Thyroid gland (tissue), 4 donors: ENCODE measurements around the gene SLC12A5. TPM values are rescaled to one million over a fixed set of nuclear protein-coding genes. Genes with fewer than 3 reads are reported as not detected.

Source experiments
- DNase-seq, 2 donors: peaks; one replicate each; pipeline ENCODE4 v3.0.0-alpha.2; 2019
- H3K27ac ChIP-seq, 3 donors: fragments of 200-600 bp; sonication (generic); 1 replicate in 2 of 3; 2 replicates in 1 of 3; pipeline ENCODE4 v1.5.1; 2016 to 2019; ENCODE audit warnings: mild to moderate bottlenecking in 1 of 3, moderate library complexity in 1 of 3
- H3K27me3 ChIP-seq: fragments of 200-600 bp; sonication (generic); one replicate; pipeline ENCODE4 v1.5.1; 2019
- H3K36me3 ChIP-seq, 2 donors: fragments of 200-600 bp; sonication (generic); one replicate each; pipeline ENCODE4 v1.5.1; 2016 to 2019
- H3K4me1 ChIP-seq, 2 donors: fragments of 200-600 bp; sonication (generic); one replicate each; pipeline ENCODE4 v1.5.1; 2017 to 2019
- H3K4me3 ChIP-seq, 3 donors: fragments of 200-600 bp; sonication (generic); replicated peaks in 1 of 3; 1 replicate in 2 of 3; 2 replicates in 1 of 3; pipeline ENCODE4 v1.5.1; 2016; ENCODE audit warnings: mild to moderate bottlenecking in 1 of 3
- H3K9me3 ChIP-seq: fragments of 200-600 bp; sonication (generic); one replicate; pipeline ENCODE4 v1.5.1; 2017
- CTCF ChIP-seq, 6 experiments: fragments of 200-600 bp in 3 of 6; fragments of 450-650 bp in 3 of 6; sonication (generic) in 3 of 6; IDR thresholded peaks; one replicate each; pipeline ENCODE4 v1.5.1; 2016 to 2019; ENCODE audit warnings: antibody characterized with exemption in 6 of 6, mild to moderate bottlenecking in 2 of 6, inconsistent platforms in 1 of 6, moderate library complexity in 1 of 6
- POLR2A ChIP-seq, 2 donors: fragments of 450-650 bp; IDR thresholded peaks; one replicate each; pipeline ENCODE4 v1.6.1; 2017; ENCODE audit warnings: antibody characterized with exemption in 2 of 2, mild to moderate bottlenecking in 2 of 2, moderate library complexity in 1 of 2
- WGBS, 2 donors: methylation state at CpG; one replicate each; pipeline ENCODE4 v1.1.5; 2017; 5-methylcytosine and 5-hydroxymethylcytosine counted together
- intact Hi-C: fragments of 100-400 bp; cut with DNase I; formaldehyde crosslinking; loops from one replicate; pipeline ENCODE4 v1.15.1; 2023
- total RNA-seq, 4 donors: library from RNA; depleted of rRNA; stranded (reverse); fragments of >200 nt; gene quantifications; one replicate each; pipeline ENCODE4 v1.2.3, GENCODE V29; 2016

The SLC12A5 gene
- total RNA-seq, 4 donors from 2014 or later = 1.6 TPM; not detected in 3

DNA sequence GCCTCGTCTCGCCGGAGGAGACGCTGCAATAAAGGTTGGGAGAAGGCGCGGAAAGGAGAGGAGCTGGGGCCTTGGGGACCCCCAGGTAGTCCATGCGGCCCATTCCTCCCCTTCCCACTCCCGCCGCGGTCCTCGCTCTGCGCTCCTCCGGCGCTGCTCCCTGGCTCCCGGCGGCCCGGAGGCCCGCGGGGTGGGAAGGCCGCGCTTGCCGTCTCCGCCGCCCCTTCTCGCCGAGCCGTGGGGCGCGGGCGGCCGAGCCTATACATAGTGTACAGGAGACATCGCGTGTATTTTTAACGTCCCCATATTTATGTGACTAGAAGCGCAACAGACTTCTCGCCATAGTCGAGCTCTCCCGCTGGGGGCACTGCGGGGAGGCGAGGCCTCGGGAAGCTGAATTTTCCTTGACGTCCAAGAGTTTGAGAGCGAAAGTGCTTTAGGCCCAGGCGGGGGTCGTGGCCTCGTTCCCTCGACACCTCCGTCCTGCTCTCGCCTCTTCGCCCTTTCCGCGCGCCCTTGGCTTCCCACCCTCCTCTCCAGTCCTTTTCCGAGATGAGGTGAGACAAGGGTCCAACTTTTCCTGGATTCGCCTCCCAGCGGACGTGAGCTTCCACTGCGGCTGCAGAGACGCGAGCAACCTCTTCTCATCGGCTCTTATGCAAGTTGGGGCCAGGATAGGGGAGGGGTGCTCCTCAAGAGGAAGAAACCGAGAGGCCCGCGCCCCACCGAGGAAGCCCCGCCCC is 29.0 kb downstream of the SLC12A5 start:
- Histone ChIP-seq H3K27me3 (no peaks in the 10 kb centered on the region), H3K9me3 (no peaks in the 10 kb centered on the region), H3K36me3 (peaks cover 18 to 30% of the 10 kb centered on the region in 2 donors), H3K4me3 (no peak overlapping the region), H3K4me1 (peaks cover 0 to 31% of the 10 kb centered on the region in 2 donors), H3K27ac (no peak overlapping the region)
- 2 to 6% methylated on average over 16 to 42 of the region's 66 CpGs for WGBS, 2 donors
- intact Hi-C loops = no loop called here
- peak; percentile 10 to 24 for DNase-seq
- TF ChIP-seq POLR2A (IDR thresholded peaks at IDR 0.05) = no peak
- TF ChIP-seq CTCF (IDR thresholded peaks at IDR 0.05) = peak in 2 of 6 experiments; percentile 27 to 33

DNA sequence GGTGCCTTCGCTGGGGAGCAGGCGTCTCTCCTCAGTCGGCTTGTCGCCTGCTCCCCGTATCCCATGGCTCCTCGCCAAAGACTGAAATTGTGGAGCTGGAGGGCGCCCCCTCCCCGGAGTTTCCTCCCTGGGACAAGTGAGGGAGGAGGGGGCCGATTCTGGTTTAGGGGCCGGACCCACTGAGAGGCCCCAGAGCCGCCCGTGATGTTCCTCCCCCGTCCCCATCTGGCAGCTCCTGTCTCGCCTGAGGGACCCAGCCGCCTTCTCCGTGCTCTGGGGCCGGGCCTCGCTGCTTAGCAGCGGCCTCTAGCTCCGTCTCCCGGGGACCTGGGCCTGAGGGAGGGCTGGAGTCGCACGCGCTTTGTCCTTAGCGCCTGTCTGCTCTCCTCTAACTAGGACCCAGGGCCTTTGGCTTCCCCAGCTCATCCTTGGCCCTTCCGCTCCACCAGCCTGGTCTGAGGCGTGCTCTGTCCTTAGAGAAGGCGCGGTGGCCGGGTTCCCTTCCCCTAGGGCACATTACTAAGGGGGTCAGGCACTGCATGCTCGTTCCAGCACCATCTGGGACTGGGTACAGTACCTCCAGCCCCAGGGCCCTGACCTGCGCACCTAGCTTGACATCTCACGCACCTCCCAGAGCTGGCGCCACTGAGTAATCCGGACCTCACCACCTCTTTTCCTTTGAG is 29.7 kb downstream of the SLC12A5 start:
- peaks cover 25 to 37% of the 10 kb centered on the region in 2 donors for H3K36me3 ChIP-seq
- no peak overlapping the region for H3K4me3 ChIP-seq
- DNase-seq = peak in 1 of 2 donors; percentile 6
- TF ChIP-seq CTCF (IDR thresholded peaks at IDR 0.05) = no peak
- no peak for TF ChIP-seq POLR2A (IDR thresholded peaks at IDR 0.05)
- WGBS, 2 donors = 39 to 57% methylated on average over 10 to 11 of the region's 35 CpGs
- H3K4me1 ChIP-seq = peaks cover 0 to 31% of the 10 kb centered on the region in 2 donors
- H3K27ac ChIP-seq = no peak overlapping the region
- intact Hi-C loops = no loop called here
- H3K27me3 ChIP-seq = no peaks in the 10 kb centered on the region
- no peaks in the 10 kb centered on the region for H3K9me3 ChIP-seq

DNA sequence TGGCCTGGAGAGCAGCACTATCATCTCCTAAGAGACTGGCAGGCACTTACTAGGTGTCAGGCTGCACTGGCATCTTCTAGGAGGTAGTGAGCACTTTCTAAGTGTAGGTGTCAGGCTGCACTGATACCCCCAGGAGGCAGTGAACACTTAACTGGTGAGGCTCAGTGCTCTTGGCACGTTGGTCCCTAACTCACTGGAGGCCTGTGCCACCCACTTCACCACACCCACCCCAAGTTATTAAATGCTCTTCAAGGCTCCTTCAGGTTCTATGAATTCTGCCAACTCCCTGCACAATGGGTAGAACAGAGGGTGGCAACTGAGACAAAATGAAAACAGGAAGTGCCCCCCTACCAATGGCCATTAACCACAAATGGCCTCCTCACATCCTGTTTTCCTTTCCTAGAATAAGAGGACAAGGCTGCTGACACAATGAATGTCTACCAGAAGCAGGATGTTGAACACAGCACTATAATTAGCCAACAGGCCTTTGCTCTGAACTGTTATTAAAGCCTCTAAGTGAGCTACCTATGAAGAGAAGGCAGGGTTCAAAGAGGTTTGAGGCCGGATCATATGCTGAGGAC is 31.4 kb downstream of the SLC12A5 start:
- no peak overlapping the region for H3K4me3 ChIP-seq
- no peak overlapping the region for H3K27ac ChIP-seq
- H3K4me1 ChIP-seq = peaks cover 0 to 31% of the 10 kb centered on the region in 2 donors
- H3K36me3 ChIP-seq = peaks cover 41 to 54% of the 10 kb centered on the region in 2 donors
- WGBS, 2 donors = 52 to 62% methylated on average over 2 of the region's 2 CpGs
- H3K27me3 ChIP-seq = no peaks in the 10 kb centered on the region
- intact Hi-C loops = no loop called here
- no peaks in the 10 kb centered on the region for H3K9me3 ChIP-seq
- no peak for DNase-seq
- TF ChIP-seq POLR2A (IDR thresholded peaks at IDR 0.05) (no peak), CTCF (IDR thresholded peaks at IDR 0.05) (no peak)

DNA sequence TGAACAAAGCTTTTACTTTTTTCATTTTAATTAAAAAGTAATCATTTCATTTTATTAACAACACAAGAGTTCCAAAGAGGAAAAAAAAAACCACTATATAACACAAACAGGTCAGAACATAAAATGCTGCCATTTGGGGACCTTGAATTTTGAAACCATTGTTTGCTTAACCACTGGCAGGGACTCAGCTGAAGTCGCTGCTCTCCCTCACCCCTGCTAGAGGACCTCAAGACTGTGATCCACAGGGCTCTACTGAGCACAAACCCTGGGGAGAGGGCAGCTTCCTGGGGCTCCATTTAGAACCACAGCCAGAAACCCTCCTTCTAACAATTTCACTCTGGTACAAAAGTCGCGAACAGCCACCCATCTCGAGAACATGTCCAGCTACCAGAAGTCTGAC is 32.0 kb downstream of the SLC12A5 start:
- H3K9me3 ChIP-seq = no peaks in the 10 kb centered on the region
- TF ChIP-seq CTCF (IDR thresholded peaks at IDR 0.05) (no peak), POLR2A (IDR thresholded peaks at IDR 0.05) (no peak)
- no peak overlapping the region for H3K27ac ChIP-seq
- no peak for DNase-seq
- H3K36me3 ChIP-seq = peaks cover 47 to 59% of the 10 kb centered on the region in 2 donors
- WGBS, 2 donors = 78 to 83% methylated on average over 4 of the region's 4 CpGs
- H3K4me1 ChIP-seq = peaks cover 0 to 31% of the 10 kb centered on the region in 2 donors
- H3K4me3 ChIP-seq = no peak overlapping the region
- intact Hi-C loops = no loop called here
- H3K27me3 ChIP-seq = no peaks in the 10 kb centered on the region
